HG03342 (cell line): ENCODE measurements around the gene PIP5K1A.
"Not testable (repeated sequence)": the region's sequence is repeated elsewhere in the genome, so short reads cannot be mapped to it uniquely, and the experiment has no call there.

ENCODE experiments used
- ATAC-seq: cut with Tn5 transposase; IDR thresholded peaks from one replicate; pipeline ENCODE4 v1.9.1; 2021; ENCODE audit warnings: mild to moderate bottlenecking, moderate library complexity; ENCODE audit not compliant: unreplicated experiment

PIP5K1A gene

DNA sequence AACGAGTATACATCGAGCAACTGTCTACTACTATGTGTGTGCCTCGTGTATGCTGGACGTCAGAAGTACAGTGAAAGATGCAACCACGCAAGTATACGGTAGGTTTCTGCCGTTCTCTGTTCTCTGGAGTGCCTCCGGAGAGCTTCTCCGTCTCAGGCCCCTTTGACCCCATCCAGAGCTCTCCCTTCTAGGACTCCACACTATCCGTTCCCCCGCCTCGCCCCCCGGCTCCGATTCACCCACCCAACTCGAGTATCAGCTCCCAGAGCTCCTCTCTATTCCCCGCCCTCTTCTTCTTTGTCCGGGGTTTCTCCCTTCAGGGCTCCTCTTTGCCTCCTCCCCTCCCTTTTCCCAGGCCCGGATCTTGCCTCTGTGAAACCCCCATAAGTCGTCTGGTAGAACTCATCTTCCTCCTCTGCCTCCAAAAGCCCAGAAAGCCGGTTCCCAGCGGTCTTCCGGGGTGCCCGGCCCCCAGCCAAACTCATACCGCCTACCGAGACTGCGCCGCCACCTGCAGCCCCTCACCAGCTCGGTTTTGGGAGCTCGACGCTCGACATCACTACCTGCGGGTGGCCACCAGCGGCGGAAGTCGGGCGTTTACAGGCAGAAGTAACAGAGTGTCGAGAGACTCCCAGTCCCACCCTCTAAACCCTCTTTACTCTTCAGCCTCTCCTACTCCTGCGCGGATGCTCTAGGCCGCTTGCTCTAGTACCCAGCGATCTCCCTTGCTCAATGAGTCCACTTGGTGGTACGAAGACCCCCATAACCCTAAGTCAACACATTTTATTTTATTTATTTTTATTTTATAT is 8.5 kb upstream of the PIP5K1A start, which contains the start of gene VPS72:
Gene VPS72 (minus strand): TSS at position 561 of the 809 bp plus-strand sequence. CDS start 76 bp downstream, at position 485.
- ATAC-seq = peak; percentile 89

DNA sequence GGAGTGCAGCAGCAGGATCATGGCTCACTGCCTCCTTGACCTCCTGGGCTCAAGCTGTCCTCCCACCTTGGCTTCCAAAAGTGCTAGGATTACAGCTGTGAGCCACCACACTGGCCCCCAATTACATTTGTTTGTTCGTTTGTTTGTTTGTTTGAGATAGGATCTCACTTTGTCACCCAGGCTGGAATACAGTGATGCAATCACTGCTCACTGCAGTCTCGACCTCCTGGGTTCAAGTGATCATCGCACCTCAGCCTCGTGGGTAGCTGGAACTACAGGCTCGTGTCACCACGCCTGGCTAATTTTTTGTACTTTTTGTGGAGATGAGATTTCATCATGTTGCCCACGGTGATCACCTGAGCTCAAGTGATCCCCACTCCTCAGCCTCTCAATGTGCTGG is 6.3 kb upstream of the PIP5K1A start:
- ATAC-seq = no peak

DNA sequence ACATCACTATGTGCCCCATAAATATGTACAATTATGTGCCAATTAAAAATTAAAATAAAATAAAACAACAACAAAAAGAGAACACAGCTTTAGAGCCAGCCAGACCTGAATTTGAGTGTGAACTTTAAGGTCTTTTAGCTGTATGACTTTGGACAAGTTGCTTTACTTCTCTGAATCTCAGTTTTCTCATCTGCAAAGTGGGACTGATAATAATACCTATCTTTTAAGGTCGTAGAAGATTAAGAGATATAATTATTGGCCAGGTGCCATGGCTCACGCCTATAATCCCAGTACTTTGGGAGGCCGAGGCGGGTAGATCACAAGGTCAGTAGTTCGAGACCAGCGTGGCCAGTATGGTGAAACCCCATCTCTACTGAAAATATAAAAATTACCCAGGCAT is 5.0 kb upstream of the PIP5K1A start:
- no peak for ATAC-seq

DNA sequence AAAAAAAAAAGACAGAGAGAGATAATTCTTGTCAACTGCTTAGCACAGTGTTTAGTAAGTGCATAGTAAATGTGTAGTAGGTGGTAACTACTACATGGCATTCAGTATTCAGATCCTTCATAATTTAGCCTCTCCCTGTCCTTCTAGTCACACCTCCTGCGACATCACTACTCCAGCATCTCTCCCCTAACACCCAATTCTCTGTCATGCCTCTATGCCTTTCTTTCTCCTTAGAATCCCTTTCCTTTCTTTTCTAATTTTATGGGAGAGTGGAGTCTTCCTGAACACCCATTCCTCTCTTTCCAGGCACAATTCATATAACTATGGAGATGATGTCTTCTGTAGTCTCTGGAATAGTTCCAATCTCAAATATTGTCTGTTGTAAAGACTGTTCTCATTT is 4.5 kb upstream of the PIP5K1A start:
- ATAC-seq = no peak

DNA sequence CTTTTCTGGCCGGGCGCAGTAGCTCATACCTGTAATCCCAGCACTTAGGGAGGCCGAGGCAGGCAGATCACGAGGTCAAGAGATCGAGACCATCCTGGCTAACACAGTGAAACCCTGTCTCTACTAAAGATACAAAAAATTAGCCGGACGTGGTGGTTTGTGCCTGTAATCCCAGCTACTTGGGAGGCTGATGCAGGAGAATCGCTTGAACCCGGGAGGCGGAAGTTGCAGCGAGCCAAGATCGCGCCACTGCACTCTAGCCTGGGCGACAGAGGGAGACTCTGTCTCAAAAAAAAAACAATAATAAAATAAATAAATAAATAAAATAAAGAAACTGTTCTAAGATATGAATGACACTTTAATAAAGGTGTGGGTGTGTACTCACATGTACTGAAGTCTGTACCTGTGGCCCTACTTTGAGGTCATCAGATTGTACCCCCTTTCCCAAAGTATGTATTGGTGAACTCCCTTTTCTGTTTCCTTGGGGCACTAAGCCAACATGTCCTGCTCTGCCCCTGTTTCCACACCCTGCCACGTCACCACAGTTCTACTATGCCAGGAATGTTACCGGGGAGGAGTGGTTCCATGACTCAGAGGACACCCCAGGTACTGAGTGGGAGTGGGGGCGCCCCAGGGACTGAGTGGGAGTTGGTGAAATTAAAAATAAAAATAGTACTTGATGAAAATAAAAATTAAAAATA is 3.3 kb upstream of the PIP5K1A start:
- not testable (repeated sequence) for ATAC-seq

DNA sequence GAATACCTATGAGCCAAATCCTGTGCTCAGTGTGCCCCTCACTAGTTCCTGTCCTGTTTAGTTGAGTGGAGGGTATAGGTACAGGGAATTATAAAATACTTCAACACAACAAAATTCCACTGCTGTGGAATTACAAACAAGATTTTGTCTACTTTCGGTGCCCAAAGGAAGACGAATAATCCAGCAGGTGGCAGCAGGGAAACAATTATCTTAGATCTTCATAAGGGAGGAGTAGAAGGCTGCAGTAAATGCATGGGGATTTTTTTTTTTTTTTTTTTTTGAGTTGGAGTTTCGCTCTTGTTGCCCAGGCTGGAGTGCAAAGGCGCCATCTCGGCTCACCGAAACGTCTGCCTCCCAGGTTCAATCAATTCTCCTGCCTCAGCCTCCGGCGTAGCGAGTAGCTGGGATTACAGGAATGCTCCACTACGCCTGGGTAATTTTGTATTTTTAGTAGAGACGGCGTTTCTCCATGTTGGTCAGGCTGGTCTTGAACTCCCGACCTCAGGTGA is 2.0 kb upstream of the PIP5K1A start:
- no peak for ATAC-seq

DNA sequence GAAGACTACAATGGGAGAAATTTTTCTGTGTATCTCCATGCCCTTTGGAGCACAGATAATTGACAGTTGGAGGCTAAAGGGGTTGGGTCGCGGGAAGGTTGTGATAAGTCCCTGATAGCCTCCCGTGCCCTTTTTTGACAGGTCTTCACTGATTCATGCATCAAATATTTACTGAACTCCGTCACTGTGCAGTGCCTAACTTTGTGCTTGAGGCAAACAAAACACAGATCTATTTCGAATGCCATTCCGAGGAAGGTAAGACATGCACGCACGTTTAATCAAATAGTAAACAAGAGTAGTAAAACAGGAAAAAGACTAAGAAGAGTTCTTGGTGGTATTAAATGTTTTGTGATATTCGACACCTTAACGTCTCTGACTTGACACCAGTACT is 494 bp upstream of the PIP5K1A start:
- ATAC-seq = no peak

DNA sequence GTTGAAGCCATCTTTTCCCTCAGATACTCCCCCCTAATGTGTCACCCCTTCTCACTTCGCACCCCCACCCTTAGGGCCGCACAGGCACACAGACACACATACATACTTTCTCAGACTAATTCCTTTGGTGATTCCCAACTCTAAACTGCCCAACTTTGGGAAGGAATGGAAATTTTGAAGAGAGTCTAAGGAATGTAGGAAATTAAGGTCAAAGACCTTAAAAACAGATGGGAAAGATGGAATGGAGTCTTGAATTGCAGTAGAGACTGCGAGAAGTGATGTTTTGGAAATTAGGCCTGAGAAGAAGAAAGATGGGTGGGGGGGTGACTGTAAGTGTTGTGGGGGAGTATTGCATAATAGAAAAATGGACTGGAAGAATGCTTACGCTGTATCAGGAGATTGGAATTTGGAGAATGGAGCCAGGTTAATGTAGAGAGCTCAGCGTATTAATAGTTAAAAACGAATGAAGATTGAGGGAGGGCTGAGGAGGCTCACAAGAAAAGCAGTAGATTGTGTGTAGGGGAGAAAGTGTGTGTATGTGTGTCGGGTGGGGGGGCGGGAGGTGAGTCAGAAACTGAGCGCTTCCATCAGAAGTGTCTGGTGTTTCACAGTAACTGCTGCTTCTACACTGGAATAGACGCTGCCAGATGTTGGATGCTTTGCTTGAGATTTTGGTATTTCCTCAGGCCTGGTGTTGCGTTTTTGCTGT is 1.7 kb downstream of the PIP5K1A start:
- no peak for ATAC-seq

DNA sequence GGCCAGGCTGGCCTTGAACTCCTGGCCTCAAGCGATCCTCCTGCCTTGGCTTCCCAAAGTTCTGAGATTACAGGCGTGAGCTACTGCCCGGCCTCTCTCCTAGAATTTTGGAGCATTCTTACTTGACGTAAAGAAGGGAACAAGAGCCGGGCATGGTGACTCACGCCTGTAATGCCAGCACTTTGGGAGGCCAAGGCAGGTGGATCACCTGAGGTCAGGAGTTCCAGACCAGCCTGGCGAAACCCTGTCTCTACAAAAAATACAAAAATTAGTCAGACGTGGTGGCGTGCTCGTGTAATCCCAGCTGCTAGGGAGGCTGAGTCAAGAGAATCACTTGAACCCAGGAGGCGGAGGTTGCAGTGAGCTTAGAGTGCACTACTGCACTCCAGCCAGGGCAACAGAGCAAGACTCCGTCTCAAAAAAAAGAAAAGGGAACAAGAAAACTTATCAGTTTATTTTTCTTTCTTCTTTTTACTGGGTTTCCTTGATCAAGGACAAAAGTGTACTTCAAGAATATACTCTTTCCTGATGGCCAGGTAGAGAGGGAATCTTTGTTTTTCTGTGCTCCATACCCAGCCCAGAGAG is 7.1 kb downstream of the PIP5K1A start:
- ATAC-seq = not testable (repeated sequence)

DNA sequence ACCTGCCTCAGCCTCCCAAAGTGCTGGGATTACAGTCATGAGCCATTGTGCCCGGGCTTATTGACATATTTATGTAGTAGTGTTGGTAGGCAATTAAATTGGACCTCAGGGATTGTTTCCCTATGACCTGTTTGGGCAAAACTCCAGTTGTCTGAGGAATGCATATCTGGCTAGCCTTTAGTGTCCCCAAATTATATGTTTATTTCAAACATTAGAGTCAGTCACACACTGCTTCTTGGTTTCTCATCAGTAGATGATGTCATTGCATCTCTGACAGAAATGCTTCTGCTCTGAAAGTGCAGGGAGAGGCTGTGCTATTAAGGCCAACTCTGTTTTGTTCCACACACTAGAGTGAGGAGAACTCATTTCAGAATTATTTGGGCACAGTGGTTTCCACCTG is 12.5 kb downstream of the PIP5K1A start:
- no peak for ATAC-seq

DNA sequence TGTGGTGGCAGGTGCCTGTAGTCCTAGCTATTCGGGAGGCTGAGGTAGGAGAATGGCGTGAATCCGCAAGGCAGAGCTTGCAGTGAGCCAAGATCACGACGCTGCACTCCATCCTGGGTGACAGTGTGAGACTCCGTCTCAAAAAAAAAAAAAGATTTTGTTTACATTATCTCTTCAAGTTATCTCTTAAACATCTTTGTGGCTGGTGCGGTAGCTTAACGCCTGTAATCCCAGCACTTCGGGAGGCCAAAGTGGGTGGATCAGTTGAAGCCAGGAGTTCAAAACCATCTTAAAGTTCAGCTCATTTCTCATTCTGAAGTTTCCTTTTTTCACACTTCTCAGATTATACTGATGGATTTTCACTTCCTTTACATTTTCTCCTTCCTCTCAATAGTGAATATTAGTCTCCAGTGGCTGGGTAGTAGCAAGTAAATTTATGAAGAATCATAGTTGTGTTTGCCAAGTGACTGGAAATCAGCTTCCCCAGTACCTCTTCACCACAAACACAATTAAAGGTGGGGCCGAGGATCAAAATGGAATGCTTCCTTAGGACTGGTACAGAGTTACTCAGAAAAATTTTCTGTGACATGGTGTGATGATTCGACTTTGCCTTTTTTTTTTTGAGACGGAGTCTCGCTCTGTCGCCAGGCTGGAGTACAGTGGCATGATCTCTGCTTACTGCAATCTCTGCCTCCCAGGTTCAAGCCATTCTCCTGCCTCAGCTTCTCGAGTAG is 13.8 kb downstream of the PIP5K1A start:
- no peak for ATAC-seq

DNA sequence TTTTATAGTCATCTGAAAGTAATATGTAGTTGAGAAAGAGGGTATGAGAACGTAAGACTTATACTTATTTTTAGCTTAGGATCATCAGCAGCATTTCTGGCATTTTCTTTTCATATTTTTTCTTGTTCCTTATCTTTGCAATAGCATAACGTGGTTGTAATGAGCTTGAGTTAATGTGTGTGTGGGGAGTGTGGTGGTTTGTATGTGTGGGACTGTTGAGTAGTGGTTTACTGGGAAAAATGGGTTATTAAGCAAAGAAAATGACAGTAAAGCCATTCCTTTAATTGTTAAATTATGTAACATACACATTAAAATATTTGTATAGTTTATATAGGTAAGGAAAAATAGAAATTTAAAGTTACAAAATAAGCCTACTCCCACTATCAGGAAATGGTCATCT is 15.2 kb downstream of the PIP5K1A start:
- ATAC-seq = no peak

DNA sequence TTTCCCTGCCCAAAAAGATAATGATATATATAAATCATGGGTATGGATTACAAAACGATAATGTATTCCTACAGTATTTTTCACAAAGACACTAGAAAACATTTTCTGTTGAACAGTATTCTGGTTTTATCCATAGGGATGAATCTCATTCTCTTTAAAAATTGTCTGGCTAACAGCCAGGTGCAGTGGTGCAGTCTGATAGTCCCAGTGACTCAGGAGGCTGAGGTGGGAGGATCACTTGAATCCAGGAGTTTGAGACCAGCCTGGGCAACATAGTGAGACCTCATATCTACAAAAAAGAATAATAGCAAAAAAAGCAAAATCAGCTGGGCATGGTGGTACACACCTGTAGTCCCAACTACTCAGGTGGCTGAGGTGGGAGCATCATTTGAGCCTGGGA is 23.3 kb downstream of the PIP5K1A start:
- ATAC-seq = no peak

DNA sequence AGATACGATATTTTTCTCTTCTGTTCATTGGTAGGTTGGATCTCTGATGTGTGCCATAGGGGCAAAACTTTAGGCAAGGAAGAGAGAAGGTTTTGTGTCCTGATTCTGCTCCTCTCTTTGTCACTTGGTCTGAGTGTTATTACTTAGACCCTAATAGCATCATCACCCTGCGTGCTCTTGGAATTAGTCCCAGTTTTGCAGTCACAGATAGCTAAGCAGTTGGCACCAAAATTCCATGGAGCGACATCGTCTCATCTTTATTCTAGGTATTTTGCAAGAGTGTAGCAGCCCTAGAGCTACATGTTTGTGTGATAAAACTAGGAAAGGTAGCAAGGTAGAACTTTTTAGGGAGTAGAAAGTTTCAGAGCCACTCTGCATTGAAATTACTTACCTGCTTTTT is 23.8 kb downstream of the PIP5K1A start:
- no peak for ATAC-seq

DNA sequence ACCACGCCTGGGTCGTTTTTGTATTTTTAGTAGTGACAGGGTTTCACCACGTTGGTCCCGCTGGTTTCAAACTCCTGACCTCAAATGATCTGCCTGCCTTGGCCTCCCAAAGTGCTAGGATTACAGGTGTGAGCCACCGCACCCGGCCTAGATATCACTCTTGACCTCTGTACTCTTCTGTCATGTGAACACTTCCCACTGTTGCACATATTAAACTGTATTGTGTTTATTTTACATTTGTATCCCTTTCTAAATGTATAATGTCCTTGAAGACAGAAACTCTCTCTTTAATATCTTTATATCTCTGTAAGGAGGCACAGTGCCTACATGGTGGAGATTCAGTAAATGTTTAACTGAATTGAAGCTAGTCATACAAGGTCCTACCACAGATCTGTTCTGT is 36.9 kb downstream of the PIP5K1A start:
- no peak for ATAC-seq

DNA sequence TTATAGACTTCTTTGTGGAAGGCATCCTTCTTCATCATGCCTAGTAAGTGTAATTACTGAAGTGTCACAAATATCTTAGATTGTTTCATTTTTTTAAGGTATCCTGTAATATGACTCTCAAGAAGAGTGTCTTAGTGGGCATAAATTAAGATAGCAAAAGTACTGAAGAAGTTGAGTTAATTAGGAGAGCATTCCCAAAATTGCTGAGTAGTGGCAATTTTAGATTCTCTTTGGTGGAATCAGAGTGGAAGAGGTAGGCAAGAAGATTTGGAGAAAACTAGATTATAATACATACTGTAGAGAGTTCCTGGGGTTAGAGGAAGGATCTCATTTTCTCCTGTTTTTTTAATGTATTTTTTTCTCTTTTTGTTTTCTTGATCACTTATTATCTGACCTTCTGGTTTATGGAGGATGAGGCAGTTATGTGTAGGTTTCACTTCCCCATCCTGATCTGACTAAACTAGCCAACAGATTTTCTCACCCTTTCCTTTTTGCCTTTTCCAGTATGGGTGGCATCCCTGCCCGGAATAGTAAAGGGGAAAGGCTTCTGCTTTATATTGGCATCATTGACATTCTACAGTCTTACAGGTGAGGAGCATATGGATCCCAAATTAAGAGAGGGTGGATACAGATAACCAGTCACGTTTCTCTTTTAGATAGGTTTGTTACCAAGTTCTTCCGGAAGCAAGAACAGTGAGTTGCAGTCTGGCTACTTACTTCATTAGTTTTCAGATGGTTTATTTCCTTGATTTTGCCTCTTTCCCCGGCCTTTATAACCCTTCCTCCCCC is 39.5 kb downstream of the PIP5K1A start:
- ATAC-seq = no peak

DNA sequence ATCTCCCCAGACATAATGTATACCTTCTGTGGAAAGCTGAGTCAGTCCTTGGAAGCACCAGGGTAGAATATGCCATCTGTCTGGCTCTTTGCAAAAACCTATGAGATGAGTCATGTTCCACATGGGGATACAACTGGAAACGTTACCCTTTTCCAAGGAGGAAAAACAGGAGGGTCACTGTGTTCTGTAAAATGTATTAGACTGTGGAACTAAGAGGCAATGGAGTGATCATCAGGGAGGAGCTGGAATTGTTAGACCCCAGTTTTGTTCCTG is 40.1 kb downstream of the PIP5K1A start:
- ATAC-seq = no peak

DNA sequence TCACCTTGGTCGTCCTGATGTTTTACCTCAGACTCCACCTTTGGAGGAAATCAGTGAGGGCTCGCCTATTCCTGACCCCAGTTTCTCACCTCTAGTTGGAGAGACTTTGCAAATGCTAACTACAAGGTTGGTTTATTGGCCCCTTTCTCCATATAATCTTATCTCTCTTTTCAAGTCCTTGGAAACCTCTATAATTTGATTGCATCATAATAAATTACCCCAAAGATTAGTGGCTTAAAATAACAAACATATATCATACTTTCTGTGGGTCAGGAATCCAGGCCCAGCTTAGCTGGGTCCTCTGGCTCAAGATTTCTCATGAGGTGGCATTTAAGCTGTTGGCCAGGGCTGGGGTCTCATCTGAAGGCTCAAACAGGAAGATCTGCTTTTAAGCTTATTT is 44.1 kb downstream of the PIP5K1A start:
- no peak for ATAC-seq

DNA sequence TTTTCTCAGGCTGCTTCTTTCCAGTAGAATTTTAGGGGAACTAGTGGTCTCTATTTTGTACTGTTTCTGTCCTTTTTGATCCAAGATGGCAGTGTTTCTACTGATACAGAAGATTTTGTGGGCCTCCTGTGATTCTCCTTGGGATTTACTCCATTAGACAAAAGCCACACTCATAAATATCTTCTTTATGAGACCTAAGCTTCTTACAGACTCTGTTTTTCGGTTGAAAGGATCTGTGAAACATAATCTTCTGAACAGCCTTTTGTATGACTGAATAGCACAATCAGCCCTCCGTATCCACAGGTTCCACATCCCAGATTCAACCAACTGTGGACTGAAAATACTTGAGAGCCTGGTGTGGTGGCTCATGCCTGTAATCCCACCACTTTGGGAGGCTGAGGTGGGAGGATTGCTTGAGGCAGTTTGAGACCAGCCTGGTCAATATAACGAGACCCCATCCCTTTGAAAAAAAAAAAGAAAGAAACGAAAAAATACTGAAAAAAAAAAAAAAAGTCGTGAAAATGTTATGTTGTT is 45.4 kb downstream of the PIP5K1A start:
- no peak for ATAC-seq

DNA sequence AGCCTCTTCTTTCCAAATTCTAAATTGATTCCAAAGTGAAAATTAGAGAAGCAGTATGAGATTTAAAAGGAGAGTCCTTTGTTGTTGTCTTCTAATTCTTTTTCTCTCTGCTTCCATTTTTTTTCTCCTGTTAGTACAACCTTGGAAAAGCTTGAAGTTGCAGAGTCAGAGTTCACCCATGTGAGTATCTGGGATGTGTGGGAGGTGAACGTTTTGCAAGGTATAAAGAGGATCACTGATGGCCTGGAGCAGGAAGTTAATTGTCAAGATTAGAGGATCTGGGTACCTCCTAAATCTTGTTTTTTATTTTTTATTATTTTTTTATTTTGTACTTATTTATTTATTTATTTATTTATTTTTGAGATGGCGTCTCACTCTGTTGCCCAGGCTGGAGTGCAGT is 48.4 kb downstream of the PIP5K1A start:
- ATAC-seq = no peak
